ENCODE measurements around the gene GOLGA2. TPM values are rescaled to one million over a fixed set of nuclear protein-coding genes. Genes with fewer than 3 reads are reported as not detected.

Gene GOLGA2
- total and polyA plus RNA-seq, 2 of the 13 experiments (the other 11 are each of a cell fraction or from before 2014, with no cell fraction given) = 45.3 to 45.8 TPM

GRCh38 chr9:128316421-128316820 lies 40.6 kb upstream of the GOLGA2 start:
- no peaks in the 10 kb centered on the region for H3K27me3 ChIP-seq (ENCODE audit: control insufficient read depth in 1 of 2, insufficient read depth in 2 of 2, low read length in 2 of 2)
- no peak overlapping the region for H3K27ac ChIP-seq (ENCODE audit: extremely low read length, insufficient read depth, low read length)
- H3K9me3 ChIP-seq (ENCODE audit: low read length) = no peaks in the 10 kb centered on the region
- H4K20me1 ChIP-seq (ENCODE audit: insufficient read depth, low read length) = no peaks in the 10 kb centered on the region
- ATAC-seq (no peak), DNase-seq (ENCODE audit: low spot score) (no peak), FAIRE-seq (no peak)
- TF ChIP-seq ZSCAN29 (CRISPR knock-in tag; conservative IDR thresholded peaks at IDR 0.05) (no peak), FOXA1 (IDR thresholded peaks at IDR 0.05) (no peak), FOXA1 (CRISPR knock-in tag; IDR thresholded peaks at IDR 0.05) (no peak), ZEB1 (IDR thresholded peaks at IDR 0.05; ENCODE audit: insufficient replicate concordance, low read depth) (no peak), MYPOP (CRISPR knock-in tag; IDR thresholded peaks at IDR 0.05) (no peak), ATF7-NPFF (CRISPR knock-in tag; IDR thresholded peaks at IDR 0.05; ENCODE audit: low read depth) (no peak), ZKSCAN8 (CRISPR knock-in tag; IDR thresholded peaks at IDR 0.05; ENCODE audit: borderline replicate concordance) (no peak), CBFB (CRISPR knock-in tag; IDR thresholded peaks at IDR 0.05) (no peak), LRRFIP1 (CRISPR knock-in tag; conservative IDR thresholded peaks at IDR 0.05) (no peak)
- H3K9ac ChIP-seq (ENCODE audit: insufficient read depth, low read depth, low read length) = no peak overlapping the region
- no peak overlapping the region for H3K4me2 ChIP-seq (ENCODE audit: low read depth, low read length)
- no peak overlapping the region for H2AFZ ChIP-seq (ENCODE audit: low read length)
- WGBS (ENCODE audit: low lambda C conversion rate) = 96% methylated on average over 7 of the region's 9 CpGs
- CTCF ChIA-PET (ENCODE audit: low intra/inter-chr PET ratio, low total read pairs) = no interaction called here
- H3K79me2 ChIP-seq (ENCODE audit: insufficient read depth, low read length) = peaks cover 5% of the 10 kb centered on the region
- H3K36me3 ChIP-seq (replicated peaks in 1 of 2; ENCODE audit: control insufficient read depth in 1 of 2, insufficient read depth in 2 of 2, low read length in 2 of 2) = peaks cover 12 to 42% of the 10 kb centered on the region in 2 experiments; a peak in 4 of 5 replicates
- peaks cover 7% of the 10 kb centered on the region for H3K4me1 ChIP-seq (ENCODE audit: insufficient read depth, low read length)
- in situ Hi-C loops (cut with HindIII; ENCODE audit: extremely low pct_ligation_motif_present, low pct_unique_long_range_greater_than_20kb) (no loop called here), intact Hi-C loops (cut with micrococcal nuclease; ENCODE audit: unreplicated experiment) (no loop called here)
- POLR2A ChIA-PET = no interaction called here
- no TSS peak for BruUV-seq (replicated peaks)
- no peak overlapping the region for H3K4me3 ChIP-seq (replicated peaks in 1 of 3; ENCODE audit: insufficient read depth in 1 of 3, low read depth in 2 of 3, low read length in 3 of 3)

Measured in HepG2 (cell line).